GM12891 (cell line): Measurements from ENCODE around the gene FBXL20.

Source experiments
- POLR2A ChIP-seq: IDR thresholded peaks from 2 replicates; pipeline ENCODE4 v1.6.1; 2011; ENCODE audit warnings: low read depth, low read length, control low read depth
- POLR2AphosphoS5 ChIP-seq: IDR thresholded peaks from 2 replicates; pipeline ENCODE4 v1.6.1; 2011; ENCODE audit warnings: low read depth, low read length, control low read depth
- POU2F2 ChIP-seq: IDR thresholded peaks from 2 replicates; pipeline ENCODE4 v1.6.1; 2011; ENCODE audit warnings: low read depth, mild to moderate bottlenecking, control low read depth, low read length, moderate library complexity
- SPI1 ChIP-seq: IDR thresholded peaks from 2 replicates; pipeline ENCODE4 v1.6.1; 2011; ENCODE audit warnings: low read depth, low read length, control low read depth

DNA sequence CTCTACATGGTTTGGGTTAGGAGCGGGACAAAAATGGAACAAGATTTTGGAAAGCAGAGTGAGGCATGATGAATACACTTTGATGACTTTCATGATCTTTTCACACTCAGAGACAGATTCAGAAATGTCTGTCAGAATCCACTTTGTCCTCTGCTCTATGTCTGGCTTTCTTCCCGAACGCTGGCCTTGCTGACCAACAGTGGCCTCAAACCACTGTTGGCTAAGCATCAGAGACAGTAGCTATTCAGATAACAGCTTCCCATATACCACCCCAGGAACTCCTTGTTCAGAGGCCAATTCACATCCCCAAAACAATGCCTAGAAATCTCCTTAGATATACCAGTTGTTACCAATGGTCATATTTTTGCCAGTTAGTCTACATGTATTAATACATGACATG lies 40.9 kb downstream of the FBXL20 start:
- no peak for TF ChIP-seq SPI1
- no peak for TF ChIP-seq POLR2A
- no peak for TF ChIP-seq POU2F2
- no peak for TF ChIP-seq POLR2AphosphoS5
